ENCODE results near the gene HYAL3. TPM values are rescaled to one million over a fixed set of nuclear protein-coding genes. Genes with fewer than 3 reads are reported as not detected.
A peak's percentile ranks its signal among the peaks of the same experiment; 100 is the strongest.

HYAL3 gene
- total RNA-seq, 2 donors from 2014 or later, result 2.7 to 3.7 TPM

- Mint-ChIP-seq H3K4me1 (peaks cover 56% of the 10 kb centered on the region), H3K27me3 (no peaks in the 10 kb centered on the region), H3K36me3 (ENCODE audit: low read depth) (peaks cover 5% of the 10 kb centered on the region), H3K4me3 (peak overlapping the region; percentile 97), H3K27ac (peak overlapping the region; percentile 99)
- H3K9me3 ChIP-seq (ENCODE audit: control insufficient read depth, low read length, poor library complexity, severe bottlenecking), result no peaks in the 10 kb centered on the region
- peak; percentile 80 to 90 (median 85) for DNase-seq
- peak; percentile 81 for ATAC-seq
These were observed 38.1 kb upstream of the HYAL3 start for GRCh38 chr3:50337175-50337861.

GRCh38 chr3:50336452-50337174, 37.4 kb upstream of the HYAL3 start:
- ATAC-seq, result peak; percentile 47
- H3K27me3 Mint-ChIP-seq, result no peaks in the 10 kb centered on the region
- peaks cover 5% of the 10 kb centered on the region for H3K36me3 Mint-ChIP-seq (ENCODE audit: low read depth)
- H3K4me3 Mint-ChIP-seq, result peak overlapping the region; percentile 97
- H3K27ac Mint-ChIP-seq, result peak overlapping the region; percentile 99
- no peak for DNase-seq
- H3K4me1 Mint-ChIP-seq, result peaks cover 56% of the 10 kb centered on the region
- H3K9me3 ChIP-seq (ENCODE audit: control insufficient read depth, low read length, poor library complexity, severe bottlenecking), result no peaks in the 10 kb centered on the region

GRCh38 chr3:50334339-50335075, 35.3 kb upstream of the HYAL3 start:
- no peaks in the 10 kb centered on the region for H3K9me3 ChIP-seq (ENCODE audit: control insufficient read depth, low read length, poor library complexity, severe bottlenecking)
- H3K27me3 Mint-ChIP-seq, result no peaks in the 10 kb centered on the region
- H3K36me3 Mint-ChIP-seq (ENCODE audit: low read depth), result peaks cover 5% of the 10 kb centered on the region
- ATAC-seq (no peak), DNase-seq (no peak)
- peaks cover 45% of the 10 kb centered on the region for H3K4me1 Mint-ChIP-seq
- H3K27ac Mint-ChIP-seq, result peak overlapping the region; percentile 99
- peak overlapping the region; percentile 19 for H3K4me3 Mint-ChIP-seq

- H3K9me3 ChIP-seq (ENCODE audit: control insufficient read depth, low read length, poor library complexity, severe bottlenecking), result no peaks in the 10 kb centered on the region
- Mint-ChIP-seq H3K36me3 (ENCODE audit: low read depth) (peaks cover 3% of the 10 kb centered on the region), H3K4me3 (peak overlapping the region; percentile 61), H3K4me1 (peaks cover 40% of the 10 kb centered on the region), H3K27me3 (no peaks in the 10 kb centered on the region), H3K27ac (peak overlapping the region; percentile 99)
- ATAC-seq (no peak), DNase-seq (no peak)
These were observed 34.6 kb upstream of the HYAL3 start for GRCh38 chr3:50333744-50334328.

GRCh38 chr3:50331364-50331907, 32.2 kb upstream of the HYAL3 start:
- H3K36me3 Mint-ChIP-seq (ENCODE audit: low read depth), result no peaks in the 10 kb centered on the region
- no peaks in the 10 kb centered on the region for H3K27me3 Mint-ChIP-seq
- no peaks in the 10 kb centered on the region for H3K9me3 ChIP-seq (ENCODE audit: control insufficient read depth, low read length, poor library complexity, severe bottlenecking)
- DNase-seq (no peak), ATAC-seq (no peak)
- peak overlapping the region; percentile 21 for H3K27ac Mint-ChIP-seq
- no peak overlapping the region for H3K4me3 Mint-ChIP-seq
- peaks cover 34% of the 10 kb centered on the region for H3K4me1 Mint-ChIP-seq

GRCh38 chr3:50330330-50330729, 31.1 kb upstream of the HYAL3 start:
- Mint-ChIP-seq H3K27ac (no peak overlapping the region), H3K4me1 (peaks cover 26% of the 10 kb centered on the region), H3K36me3 (ENCODE audit: low read depth) (no peaks in the 10 kb centered on the region), H3K27me3 (no peaks in the 10 kb centered on the region), H3K4me3 (no peak overlapping the region)
- no peaks in the 10 kb centered on the region for H3K9me3 ChIP-seq (ENCODE audit: control insufficient read depth, low read length, poor library complexity, severe bottlenecking)
- peak in 1 of 3 donors; percentile 3 for DNase-seq
- ATAC-seq, result no peak

- H3K27me3 Mint-ChIP-seq, result no peaks in the 10 kb centered on the region
- H3K36me3 Mint-ChIP-seq (ENCODE audit: low read depth), result no peaks in the 10 kb centered on the region
- DNase-seq (peak; percentile 90 to 91 (median 90)), ATAC-seq (peak; percentile 96)
- H3K27ac Mint-ChIP-seq, result peak within 1 kb of the TSS; percentile 89
- no peaks in the 10 kb centered on the region for H3K9me3 ChIP-seq (ENCODE audit: control insufficient read depth, low read length, poor library complexity, severe bottlenecking)
- H3K4me3 Mint-ChIP-seq, result peak within 1 kb of the TSS; percentile 93
- H3K4me1 Mint-ChIP-seq, result peaks cover 18% of the 10 kb centered on the region
These were observed 28.9 kb upstream of the HYAL3 start, which contains the start of gene TUSC2 for GRCh38 chr3:50327943-50328691. TUSC2 (minus strand) TSS chr3:50328223; CDS start chr3:50328099, 124 bp downstream.

- no peak for DNase-seq
- peak overlapping the region; percentile 89 for H3K27ac Mint-ChIP-seq
- no peaks in the 10 kb centered on the region for H3K9me3 ChIP-seq (ENCODE audit: control insufficient read depth, low read length, poor library complexity, severe bottlenecking)
- no peaks in the 10 kb centered on the region for H3K27me3 Mint-ChIP-seq
- no peaks in the 10 kb centered on the region for H3K36me3 Mint-ChIP-seq (ENCODE audit: low read depth)
- H3K4me1 Mint-ChIP-seq, result peaks cover 18% of the 10 kb centered on the region
- H3K4me3 Mint-ChIP-seq, result peak overlapping the region; percentile 93
- ATAC-seq, result no peak
These were observed 27.9 kb upstream of the HYAL3 start for GRCh38 chr3:50327129-50327528.

- Mint-ChIP-seq H3K27ac (peak overlapping the region; percentile 3), H3K4me3 (no peak overlapping the region), H3K36me3 (ENCODE audit: low read depth) (no peaks in the 10 kb centered on the region)
These were observed 27.0 kb upstream of the HYAL3 start for GRCh38 chr3:50326182-50326541.

GRCh38 chr3:50325497-50326181, 26.4 kb upstream of the HYAL3 start:
- Mint-ChIP-seq H3K36me3 (ENCODE audit: low read depth) (no peaks in the 10 kb centered on the region), H3K27ac (peak overlapping the region; percentile 3), H3K27me3 (no peaks in the 10 kb centered on the region), H3K4me1 (peaks cover 20% of the 10 kb centered on the region), H3K4me3 (no peak overlapping the region)
- no peaks in the 10 kb centered on the region for H3K9me3 ChIP-seq (ENCODE audit: control insufficient read depth, low read length, poor library complexity, severe bottlenecking)
- no peak for DNase-seq
- ATAC-seq, result no peak

More at GRCh38 chr3:50326182-50326541, 27.0 kb upstream of the HYAL3 start:
- DNase-seq (no peak), ATAC-seq (no peak)
- no peaks in the 10 kb centered on the region for H3K9me3 ChIP-seq (ENCODE audit: control insufficient read depth, low read length, poor library complexity, severe bottlenecking)
- no peaks in the 10 kb centered on the region for H3K27me3 Mint-ChIP-seq
- peaks cover 18% of the 10 kb centered on the region for H3K4me1 Mint-ChIP-seq

GRCh38 chr3:50325113-50325480, 25.9 kb upstream of the HYAL3 start:
- DNase-seq, result no peak
- H3K4me3 Mint-ChIP-seq, result no peak overlapping the region

More at GRCh38 chr3:50325113-50325480, 25.9 kb upstream of the HYAL3 start:
- no peak for ATAC-seq
- H3K9me3 ChIP-seq (ENCODE audit: control insufficient read depth, low read length, poor library complexity, severe bottlenecking), result no peaks in the 10 kb centered on the region
- no peak overlapping the region for H3K27ac Mint-ChIP-seq
- no peaks in the 10 kb centered on the region for H3K27me3 Mint-ChIP-seq
- no peaks in the 10 kb centered on the region for H3K36me3 Mint-ChIP-seq (ENCODE audit: low read depth)
- H3K4me1 Mint-ChIP-seq, result peaks cover 25% of the 10 kb centered on the region
